HCT116 (cell line): Measurements from ENCODE around the gene RIPOR2. TPM values are rescaled to one million over a fixed set of nuclear protein-coding genes. Genes with fewer than 3 reads are reported as not detected.
A peak's percentile ranks its signal among the peaks of the same experiment; 100 is the strongest.

Source experiments
- ATAC-seq: fragments of 200-7000 bp; cut with Tn5 transposase; 2 replicates; pipeline ENCODE4 v1.9.1; 2020; ENCODE audit warnings: mild to moderate bottlenecking, moderate library complexity
- BruUV-seq: library from RNA; stranded (reverse); fragments of 400-500 nt; replicated peaks from 2 replicates; lab custom pipeline; 2021; lab: Mats Ljungman, UMichigan
- CTCF ChIA-PET: fragments of 300-600 bp; sonication (Branson Sonifier 250); formaldehyde crosslinking; loops from one replicate; lab custom pipeline; 2021; ENCODE audit warnings: antibody characterized with exemption; lab: Charles Lee
- POLR2A ChIA-PET: fragments of 300-600, 350-600 bp; sonication (Branson Sonifier 250); formaldehyde crosslinking; loops from one replicate; lab custom pipeline; 2021; ENCODE audit warnings: antibody characterized with exemption; lab: Charles Lee
- RAD21 ChIA-PET, 2 experiments: fragments of 300-600 bp; sonication (Branson Sonifier 250); formaldehyde crosslinking; loops; one replicate each; lab custom pipeline; 2023; ENCODE audit warnings: low total read pairs in 2 of 2; ENCODE audit not compliant: uncharacterized antibody in 2 of 2, unreplicated experiment in 2 of 2, low non-redundant PET in 1 of 2; lab: Charles Lee
- DNase-seq: peaks from one replicate; pipeline ENCODE4 v3.0.0-alpha.2; 2010; ENCODE audit warnings: low read depth, low spot score
- H2AFZ ChIP-seq: fragments of 200-600 bp; shearing (Covaris generic), sonication (generic); 2 replicates; pipeline ENCODE4 v1.6.1; 2017; ENCODE audit warnings: low read depth, mixed run types, mixed read lengths, antibody characterized with exemption, low read length; ENCODE audit not compliant: poor library complexity, severe bottlenecking
- H3K27ac ChIP-seq: 2 replicates; pipeline ENCODE4 v1.5.1; 2012; ENCODE audit warnings: low read depth, low read length
- H3K27me3 ChIP-seq: fragments of 200-600 bp; sonication (generic); 2 replicates; pipeline ENCODE4 v1.6.1; 2016; ENCODE audit warnings: mixed run types, low read length, mixed read lengths; ENCODE audit not compliant: insufficient read depth
- H3K36me3 ChIP-seq, 2 experiments: fragments of 200-500 bp in 1 of 2; fragments of 200-600 bp in 1 of 2; sonication (Bioruptor generic) in 1 of 2; sonication (generic) in 1 of 2; 2 replicates each; pipeline versions ENCODE4 v1.5.1 to v1.6.1; 2014 to 2016; ENCODE audit warnings: low read length in 2 of 2, inconsistent platforms in 1 of 2, mixed read lengths in 1 of 2, mixed run types in 1 of 2; ENCODE audit not compliant: insufficient read depth in 2 of 2, control insufficient read depth in 1 of 2
- H3K4me1 ChIP-seq, 2 experiments: fragments of 200-600 bp in 1 of 2; sonication (generic) in 1 of 2; 2 replicates each; pipeline versions ENCODE4 v1.5.1 to v1.6.1; 2012 to 2017; ENCODE audit warnings: low read length in 2 of 2, inconsistent platforms in 1 of 2, mild to moderate bottlenecking in 1 of 2, mixed read lengths in 1 of 2, mixed run types in 1 of 2, moderate library complexity in 1 of 2; ENCODE audit not compliant: insufficient read depth in 2 of 2, control insufficient read depth in 1 of 2
- H3K4me2 ChIP-seq: fragments of 200-600 bp; sonication (generic); 2 replicates; pipeline ENCODE4 v1.6.1; 2017; ENCODE audit warnings: mixed run types, low read length, mixed read lengths
- H3K4me3 ChIP-seq, 2 experiments: fragments of 200-600 bp in 1 of 2; sonication (generic) in 1 of 2; replicated peaks in 1 of 2; 2 replicates each; pipeline ENCODE4 v1.5.1; 2011 to 2016; ENCODE audit warnings: low read length in 2 of 2, control low read depth in 1 of 2, low read depth in 1 of 2, mild to moderate bottlenecking in 1 of 2, mixed read lengths in 1 of 2, mixed run types in 1 of 2
- H3K79me2 ChIP-seq: fragments of 200-600 bp; sonication (generic); 2 replicates; pipeline ENCODE4 v1.6.1; 2017; ENCODE audit warnings: mild to moderate bottlenecking, mixed run types, low read length, moderate library complexity, mixed read lengths; ENCODE audit not compliant: insufficient read depth
- H3K9ac ChIP-seq: fragments of 200-600 bp; sonication (generic); 2 replicates; pipeline ENCODE4 v1.6.1; 2016; ENCODE audit warnings: low read length, mixed read lengths
- H3K9me2 ChIP-seq: fragments of 200-600 bp; sonication (generic), shearing (Covaris generic); 2 replicates; pipeline ENCODE4 v1.6.1; 2017; ENCODE audit warnings: mixed run types, mild to moderate bottlenecking, moderate library complexity; ENCODE audit not compliant: insufficient read depth
- H3K9me3 ChIP-seq, 2 experiments: fragments of 200-500 bp in 1 of 2; fragments of 200-600 bp in 1 of 2; sonication (Bioruptor generic) in 1 of 2; sonication (generic) in 1 of 2; 2 replicates each; pipeline ENCODE4 v1.6.1; 2014 to 2017; ENCODE audit warnings: low read length in 2 of 2, mixed read lengths in 2 of 2, inconsistent platforms in 1 of 2, low read depth in 1 of 2, mild to moderate bottlenecking in 1 of 2, mixed run types in 1 of 2, moderate library complexity in 1 of 2; ENCODE audit not compliant: control insufficient read depth in 1 of 2, insufficient read depth in 1 of 2
- H4K20me1 ChIP-seq: fragments of 200-600 bp; sonication (generic), shearing (Covaris generic); 2 replicates; pipeline ENCODE4 v1.6.1; 2017; ENCODE audit warnings: mixed run types, mild to moderate bottlenecking, moderate library complexity; ENCODE audit not compliant: insufficient read depth
- CEBPB ChIP-seq: IDR thresholded peaks from 2 replicates; pipeline ENCODE4 v1.6.1; 2012; ENCODE audit warnings: low read depth
- ELF1 ChIP-seq: IDR thresholded peaks from 2 replicates; pipeline ENCODE4 v1.6.1; 2012; ENCODE audit warnings: low read depth, borderline replicate concordance
- EZH2 ChIP-seq: fragments of 200-600 bp; sonication (generic); IDR thresholded peaks from 2 replicates; pipeline ENCODE4 v1.6.1; 2017; ENCODE audit warnings: antibody characterized with exemption, mixed run types
- POLR2AphosphoS5 ChIP-seq: IDR thresholded peaks from 2 replicates; pipeline ENCODE4 v1.6.1; 2011; ENCODE audit warnings: mild to moderate bottlenecking, low read depth, low read length, moderate library complexity
- SP1 ChIP-seq: IDR thresholded peaks from 2 replicates; pipeline ENCODE4 v1.6.1; 2012; ENCODE audit warnings: low read depth
- intact Hi-C: fragments of 100-400 bp; cut with micrococcal nuclease; formaldehyde crosslinking; loops from 2 replicates; pipeline ENCODE4 v1.10.0; 2022
- total RNA-seq: library from RNA; stranded (reverse); gene quantifications from one replicate; pipeline ENCODE4 v1.2.1, GENCODE V29; 2021; ENCODE audit not compliant: unreplicated experiment
- TF ChIP-seq, protein P1 (sequence below), 3 experiments: fragments of 200-600 bp in 1 of 3; sonication (generic) in 1 of 3; IDR thresholded peaks in 2 of 3; conservative IDR thresholded peaks in 1 of 3; 2 replicates each; pipeline ENCODE4 v1.5.1; 2012 to 2017; ENCODE audit warnings: low read depth in 2 of 3, low read length in 2 of 3, antibody characterized with exemption in 1 of 3, borderline replicate concordance in 1 of 3, control low read depth in 1 of 3, mild to moderate bottlenecking in 1 of 3, mixed read lengths in 1 of 3, mixed run types in 1 of 3, moderate library complexity in 1 of 3; ENCODE audit not compliant: insufficient read depth in 1 of 3
- TF ChIP-seq, protein P2 (sequence below): IDR thresholded peaks from 2 replicates; pipeline ENCODE4 v1.6.1; 2012

RIPOR2 gene
- total RNA-seq, 1 experiment from 2014 or later: 0.44 TPM

DNA sequence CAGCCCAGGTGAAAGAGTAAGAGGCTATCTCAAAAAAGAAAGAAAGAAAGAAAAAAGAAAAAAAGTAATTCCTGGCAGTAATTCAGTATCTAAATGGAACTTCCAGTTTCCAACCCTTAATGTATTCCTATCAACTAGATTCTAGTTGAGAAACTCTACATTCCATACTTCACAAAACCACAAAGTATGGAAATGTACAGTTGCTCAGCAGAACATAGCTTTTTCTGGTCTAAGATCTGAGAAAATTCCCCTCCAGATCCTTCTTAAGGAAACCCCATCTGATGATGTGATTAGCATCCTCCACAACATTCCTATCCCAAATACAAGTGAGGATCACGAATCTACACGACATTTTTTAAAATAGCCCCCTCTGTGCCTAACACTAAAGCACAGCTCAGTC, 140.7 kb downstream of the RIPOR2 start:
- DNase-seq (no peak), ATAC-seq (no peak)
- no peak overlapping the region for H3K4me2 ChIP-seq
- no peak overlapping the region for H3K9ac ChIP-seq
- TF ChIP-seq, protein P1, sequence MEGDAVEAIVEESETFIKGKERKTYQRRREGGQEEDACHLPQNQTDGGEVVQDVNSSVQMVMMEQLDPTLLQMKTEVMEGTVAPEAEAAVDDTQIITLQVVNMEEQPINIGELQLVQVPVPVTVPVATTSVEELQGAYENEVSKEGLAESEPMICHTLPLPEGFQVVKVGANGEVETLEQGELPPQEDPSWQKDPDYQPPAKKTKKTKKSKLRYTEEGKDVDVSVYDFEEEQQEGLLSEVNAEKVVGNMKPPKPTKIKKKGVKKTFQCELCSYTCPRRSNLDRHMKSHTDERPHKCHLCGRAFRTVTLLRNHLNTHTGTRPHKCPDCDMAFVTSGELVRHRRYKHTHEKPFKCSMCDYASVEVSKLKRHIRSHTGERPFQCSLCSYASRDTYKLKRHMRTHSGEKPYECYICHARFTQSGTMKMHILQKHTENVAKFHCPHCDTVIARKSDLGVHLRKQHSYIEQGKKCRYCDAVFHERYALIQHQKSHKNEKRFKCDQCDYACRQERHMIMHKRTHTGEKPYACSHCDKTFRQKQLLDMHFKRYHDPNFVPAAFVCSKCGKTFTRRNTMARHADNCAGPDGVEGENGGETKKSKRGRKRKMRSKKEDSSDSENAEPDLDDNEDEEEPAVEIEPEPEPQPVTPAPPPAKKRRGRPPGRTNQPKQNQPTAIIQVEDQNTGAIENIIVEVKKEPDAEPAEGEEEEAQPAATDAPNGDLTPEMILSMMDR (IDR thresholded peaks at IDR 0.05 in 2 of 3, conservative IDR thresholded peaks at IDR 0.05 in 1 of 3; ENCODE audit: borderline replicate concordance in 1 of 3, insufficient read depth in 1 of 3, low read depth in 2 of 3, low read length in 2 of 3): no peak
- TF ChIP-seq, protein P2, sequence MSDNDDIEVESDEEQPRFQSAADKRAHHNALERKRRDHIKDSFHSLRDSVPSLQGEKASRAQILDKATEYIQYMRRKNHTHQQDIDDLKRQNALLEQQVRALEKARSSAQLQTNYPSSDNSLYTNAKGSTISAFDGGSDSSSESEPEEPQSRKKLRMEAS: no peak
- no peak for TF ChIP-seq CEBPB
- TF ChIP-seq SP1: no peak
- TF ChIP-seq POLR2AphosphoS5: no peak
- no peaks in the 10 kb centered on the region for H3K9me2 ChIP-seq
- no peak overlapping the region for H2AFZ ChIP-seq
- BruUV-seq: no TSS peak
- H3K36me3 ChIP-seq: no peaks in the 10 kb centered on the region
- H3K9me3 ChIP-seq: no peaks in the 10 kb centered on the region
- H4K20me1 ChIP-seq: no peaks in the 10 kb centered on the region
- CTCF ChIA-PET: no interaction called here
- H3K27ac ChIP-seq: no peak overlapping the region
- no peak overlapping the region for H3K4me3 ChIP-seq
- intact Hi-C loops: no loop called here
- peaks cover 0 to 5% of the 10 kb centered on the region in 2 experiments; a peak in 1 of 4 replicates for H3K4me1 ChIP-seq
- H3K79me2 ChIP-seq: no peaks in the 10 kb centered on the region
- POLR2A ChIA-PET: no interaction called here
- no peaks in the 10 kb centered on the region for H3K27me3 ChIP-seq
- RAD21 ChIA-PET: no interaction called here

DNA sequence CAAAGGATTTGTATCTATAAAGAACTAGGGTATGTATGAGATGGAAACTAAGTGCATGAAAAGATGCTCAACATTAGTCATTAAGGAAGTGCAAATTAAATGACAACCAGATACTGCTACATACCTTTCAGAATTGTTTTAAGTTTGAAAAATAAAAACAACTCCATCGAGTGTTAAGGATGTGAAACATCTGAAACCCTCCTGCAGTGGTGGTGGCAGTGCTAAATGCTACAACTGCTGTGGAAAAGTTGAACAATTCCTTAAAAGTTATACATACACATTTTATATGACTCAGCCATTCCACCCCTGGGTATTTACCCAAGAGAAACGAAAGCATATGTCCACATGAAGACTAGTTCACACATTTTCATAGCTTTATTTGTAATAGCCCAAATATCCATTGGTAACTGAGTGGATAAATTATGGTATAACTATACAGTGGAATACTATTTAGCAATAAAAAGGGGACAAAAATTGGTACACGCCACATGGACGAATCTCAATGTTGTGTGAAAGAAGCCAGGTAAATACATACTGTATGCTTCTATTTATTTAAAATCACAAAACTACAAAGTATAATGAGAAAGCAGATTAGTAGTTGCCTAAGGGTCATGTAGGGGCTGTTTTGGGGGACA, 147.6 kb downstream of the RIPOR2 start:
- POLR2A ChIA-PET: interaction anchor here (0.6 kb wide), 1 partner anchor 9 kb away, joined by 3 read pairs; no protein-coding TSS in a partner anchor
- DNase-seq: no peak
- CTCF ChIA-PET: no interaction called here
- intact Hi-C loops: no loop called here
- H3K4me1 ChIP-seq: no peaks in the 10 kb centered on the region
- ATAC-seq: no peak
- no peak overlapping the region for H3K4me3 ChIP-seq
- peaks cover 8% of the 10 kb centered on the region; the same call in 1 of the 2 replicates for H4K20me1 ChIP-seq
- H3K27ac ChIP-seq: no peak overlapping the region
- H3K4me2 ChIP-seq: no peak overlapping the region
- BruUV-seq: TSS peak; percentile 23
- TF ChIP-seq ELF1: no peak
- TF ChIP-seq POLR2AphosphoS5: no peak
- TF ChIP-seq EZH2: no peak
- TF ChIP-seq, all 23 proteins: peak for 0
- Histone ChIP-seq H2AFZ (no peak overlapping the region), H3K9me2 (no peaks in the 10 kb centered on the region), H3K27me3 (no peaks in the 10 kb centered on the region), H3K9ac (no peak overlapping the region), H3K9me3 (no peaks in the 10 kb centered on the region), H3K36me3 (peaks cover 23 to 35% of the 10 kb centered on the region in 2 experiments), H3K79me2 (peaks cover 17% of the 10 kb centered on the region)
- RAD21 ChIA-PET: no interaction called here
